Articular chondrocyte of knee joint (primary cell): ENCODE results near the gene IQCF5. TPM values are rescaled to one million over a fixed set of nuclear protein-coding genes. Genes with fewer than 3 reads are reported as not detected.

Experiments used
- small RNA-seq: library from RNA; depleted of rRNA; stranded (forward); fragments of <200 nt; gene quantifications from one replicate; pipeline ENCODE3, GENCODE V24; 2012
- total RNA-seq: library from RNA; depleted of rRNA; stranded (reverse); fragments of >200 nt; gene quantifications from 2 replicates; pipeline ENCODE4 v1.2.3, GENCODE V29; 2012

IQCF5 gene
- total RNA-seq: not detected in 2 replicates

GRCh38 chr3:51875501-51875900 is at the start of gene IQCF5:
TSS of gene IQCF5 (minus strand) at chr3:51875601. CDS start at chr3:51875531, 70 bp downstream.

GRCh38 chr3:51860703-51861665 is 14.4 kb downstream of the IQCF5 start, which contains the start of gene IQCF2:
TSS of gene IQCF2 (plus strand) at chr3:51861615. CDS start at chr3:51861667, 52 bp downstream.

Small RNA genes within 50 kb of the gene (small RNA-seq; reads per million reads assigned to genes)
- gene RN7SL504P: not detected

Other genes starting within 250 kb of the IQCF5 start
- gene TEX264, start 204.3 kb downstream of the IQCF5 start, total RNA-seq: 37.8 and 45.6 TPM in 2 replicates
- under 0.01 and 0.13 TPM in 2 replicates for gene GRM2, start 168.5 kb downstream of the IQCF5 start, total RNA-seq
- not detected in 2 replicates for gene IQCF6, start 96.4 kb downstream of the IQCF5 start, total RNA-seq
- gene IQCF2, start 14.0 kb downstream of the IQCF5 start, total RNA-seq: not detected in 2 replicates
- gene IQCF1, start 27.8 kb upstream of the IQCF5 start, total RNA-seq: not detected in 2 replicates
- gene RRP9, start 66.3 kb upstream of the IQCF5 start, total RNA-seq: 14.7 and 14.9 TPM in 2 replicates
- gene PARP3, start 66.8 kb upstream of the IQCF5 start, total RNA-seq: 45.6 and 51.9 TPM in 2 replicates
- gene GPR62, start 79.8 kb upstream of the IQCF5 start, total RNA-seq: 0.11 and 0.13 TPM in 2 replicates
- gene PCBP4, start 91.9 kb upstream of the IQCF5 start, total RNA-seq: 19.5 and 20.0 TPM in 2 replicates
- 28.0 and 39.1 TPM in 2 replicates for gene ABHD14B, start 98.4 kb upstream of the IQCF5 start, total RNA-seq
- gene ABHD14A, start 99.5 kb upstream of the IQCF5 start, total RNA-seq: 12.1 and 16.9 TPM in 2 replicates
- gene ACY1, start 107.9 kb upstream of the IQCF5 start, total RNA-seq: 21.2 and 28.9 TPM in 2 replicates
- 966 and 1,076 TPM in 2 replicates for gene RPL29, start 120.3 kb upstream of the IQCF5 start, total RNA-seq
- 7.8 and 11.4 TPM in 2 replicates for gene DUSP7, start 181.0 kb upstream of the IQCF5 start, total RNA-seq